Upper lobe of left lung (tissue), 4 donors: ENCODE results near the gene REXO4.

Source experiments
- POLR2A ChIP-seq, 4 donors: fragments of 450-650 bp; IDR thresholded peaks; one replicate each; pipeline ENCODE4 v1.5.1; 2016 to 2017; ENCODE audit warnings: antibody characterized with exemption in 4 of 4, mild to moderate bottlenecking in 2 of 4
- POLR2AphosphoS5 ChIP-seq, 2 donors: sonication (generic); formaldehyde crosslinking; IDR thresholded peaks; one replicate each; pipeline ENCODE4 v1.5.1; 2017; ENCODE audit warnings: antibody characterized with exemption in 2 of 2
- TF ChIP-seq, protein P1 (sequence below), 6 experiments: fragments of 450-650 bp in 4 of 6; fragments of 200-600 bp in 2 of 6; sonication (generic) in 2 of 6; IDR thresholded peaks; one replicate each; pipeline ENCODE4 v1.5.1; 2016 to 2019; ENCODE audit warnings: antibody characterized with exemption in 6 of 6

DNA sequence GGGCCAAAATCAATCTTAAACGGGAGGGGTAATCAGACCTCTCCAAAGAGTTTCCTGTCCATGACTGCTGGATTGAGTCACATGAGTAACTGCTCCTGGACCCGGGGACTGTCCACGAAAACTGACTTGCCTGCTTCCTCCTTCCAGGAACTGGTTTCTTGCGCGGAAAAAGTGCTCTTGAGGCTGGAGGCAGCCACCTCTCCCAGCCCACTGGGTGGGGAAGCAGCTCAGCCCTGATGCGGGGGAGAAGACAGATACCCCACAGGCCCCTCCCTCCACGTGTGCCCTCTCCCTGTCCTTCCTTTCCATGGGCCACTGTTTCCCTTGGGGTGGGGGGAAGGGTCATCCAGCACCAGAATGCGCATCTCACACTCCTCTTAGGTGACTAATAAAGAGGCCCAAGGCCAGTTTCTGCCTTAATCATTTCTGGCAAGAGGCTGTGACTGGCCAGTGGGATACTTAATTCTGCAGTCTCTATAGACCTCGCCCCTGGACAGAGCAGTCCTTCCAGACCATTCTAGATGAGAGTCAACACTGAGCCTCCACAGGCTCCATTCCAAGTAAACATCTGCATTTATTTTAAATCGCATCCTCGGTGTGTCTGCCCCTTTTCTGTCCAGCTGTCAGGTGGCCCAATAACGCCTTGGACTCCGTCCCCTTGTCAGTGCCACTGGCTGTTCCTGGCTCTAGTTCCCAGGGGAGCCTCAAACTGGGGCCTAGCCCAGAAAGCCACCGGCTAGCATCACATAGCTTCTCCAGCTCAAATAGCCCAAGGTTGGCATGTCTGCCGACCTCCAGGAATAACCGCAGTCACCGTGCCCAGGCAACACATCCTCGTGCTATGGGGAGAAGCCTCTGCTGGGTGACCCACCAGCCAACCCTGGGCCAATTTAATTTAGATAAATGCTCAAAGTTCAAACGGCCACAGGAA, 12.0 kb downstream of the REXO4 start:
- TF ChIP-seq, protein P1, sequence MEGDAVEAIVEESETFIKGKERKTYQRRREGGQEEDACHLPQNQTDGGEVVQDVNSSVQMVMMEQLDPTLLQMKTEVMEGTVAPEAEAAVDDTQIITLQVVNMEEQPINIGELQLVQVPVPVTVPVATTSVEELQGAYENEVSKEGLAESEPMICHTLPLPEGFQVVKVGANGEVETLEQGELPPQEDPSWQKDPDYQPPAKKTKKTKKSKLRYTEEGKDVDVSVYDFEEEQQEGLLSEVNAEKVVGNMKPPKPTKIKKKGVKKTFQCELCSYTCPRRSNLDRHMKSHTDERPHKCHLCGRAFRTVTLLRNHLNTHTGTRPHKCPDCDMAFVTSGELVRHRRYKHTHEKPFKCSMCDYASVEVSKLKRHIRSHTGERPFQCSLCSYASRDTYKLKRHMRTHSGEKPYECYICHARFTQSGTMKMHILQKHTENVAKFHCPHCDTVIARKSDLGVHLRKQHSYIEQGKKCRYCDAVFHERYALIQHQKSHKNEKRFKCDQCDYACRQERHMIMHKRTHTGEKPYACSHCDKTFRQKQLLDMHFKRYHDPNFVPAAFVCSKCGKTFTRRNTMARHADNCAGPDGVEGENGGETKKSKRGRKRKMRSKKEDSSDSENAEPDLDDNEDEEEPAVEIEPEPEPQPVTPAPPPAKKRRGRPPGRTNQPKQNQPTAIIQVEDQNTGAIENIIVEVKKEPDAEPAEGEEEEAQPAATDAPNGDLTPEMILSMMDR (IDR thresholded peaks at IDR 0.05), result no peak
- TF ChIP-seq POLR2AphosphoS5 (IDR thresholded peaks at IDR 0.05) (no peak), POLR2A (IDR thresholded peaks at IDR 0.05) (no peak)
